ENCODE measurements around the gene DPYSL5. TPM values are rescaled to one million over a fixed set of nuclear protein-coding genes. Genes with fewer than 3 reads are reported as not detected.

The DPYSL5 gene
- total and polyA plus RNA-seq, 10 of the 15 experiments (the other 5 are each of a cell fraction or from before 2014, with no cell fraction given) = not detected

GRCh38 chr2:26890341-26891000, 42.5 kb downstream of the DPYSL5 start (continued):
- TF ChIP-seq, protein P1, sequence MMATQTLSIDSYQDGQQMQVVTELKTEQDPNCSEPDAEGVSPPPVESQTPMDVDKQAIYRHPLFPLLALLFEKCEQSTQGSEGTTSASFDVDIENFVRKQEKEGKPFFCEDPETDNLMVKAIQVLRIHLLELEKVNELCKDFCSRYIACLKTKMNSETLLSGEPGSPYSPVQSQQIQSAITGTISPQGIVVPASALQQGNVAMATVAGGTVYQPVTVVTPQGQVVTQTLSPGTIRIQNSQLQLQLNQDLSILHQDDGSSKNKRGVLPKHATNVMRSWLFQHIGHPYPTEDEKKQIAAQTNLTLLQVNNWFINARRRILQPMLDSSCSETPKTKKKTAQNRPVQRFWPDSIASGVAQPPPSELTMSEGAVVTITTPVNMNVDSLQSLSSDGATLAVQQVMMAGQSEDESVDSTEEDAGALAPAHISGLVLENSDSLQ (IDR thresholded peaks at IDR 0.05) = no peak
- TF ChIP-seq SMARCA5 (IDR thresholded peaks at IDR 0.05) (no peak), NR2F1 (conservative IDR thresholded peaks at IDR 0.05) (no peak), MTA3 (IDR thresholded peaks at IDR 0.05; ENCODE audit: borderline replicate concordance, low read length) (no peak), CEBPB (IDR thresholded peaks at IDR 0.05; ENCODE audit: borderline replicate concordance in 1 of 2, low read depth in 2 of 2, low read length in 2 of 2) (no peak)

DNA sequence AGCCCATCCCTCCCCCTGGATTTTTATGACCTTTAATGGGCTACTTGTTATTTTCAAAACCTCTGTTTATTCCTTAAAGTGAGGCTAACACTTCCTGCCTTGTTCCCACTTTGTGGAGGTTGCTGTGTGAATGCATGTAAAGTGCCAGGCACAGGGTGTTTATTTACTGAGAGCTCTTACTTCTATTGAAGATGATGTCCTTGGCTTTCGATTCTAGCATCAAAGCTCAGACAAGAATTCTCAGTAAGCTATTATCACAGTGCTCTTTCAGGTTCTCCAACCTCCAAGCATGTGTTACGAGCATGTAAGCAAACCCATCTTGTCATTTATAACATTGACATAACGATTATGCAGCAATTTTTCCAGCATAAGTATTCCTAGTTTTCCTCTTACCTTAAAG, 44.2 kb downstream of the DPYSL5 start:
- H3K4me2 ChIP-seq (ENCODE audit: control insufficient read depth, insufficient read depth) = no peak overlapping the region
- no peaks in the 10 kb centered on the region for H4K20me1 ChIP-seq (ENCODE audit: control insufficient read depth, insufficient read depth)
- peaks cover 4% of the 10 kb centered on the region for H3K4me1 ChIP-seq (ENCODE audit: control insufficient read depth, insufficient read depth, low read length)
- no TSS peak for BruUV-seq (replicated peaks)
- intact Hi-C loops (cut with micrococcal nuclease; ENCODE audit: unreplicated experiment) (no loop called here), in situ Hi-C loops (cut with MboI) (no loop called here)
- no peak for ATAC-seq
- no peaks in the 10 kb centered on the region for H3K36me3 ChIP-seq (ENCODE audit: control insufficient read depth in 2 of 2, insufficient read depth in 2 of 2, low read length in 1 of 2)
- ChIA-PET CTCF (interaction anchor here (1.0 to 1.5 kb wide), 2 partner anchors 13 to 46 kb away, joined by 3 to 5 read pairs; no protein-coding TSS in a partner anchor), POLR2A (no interaction called here), RAD21 (ENCODE audit: unreplicated experiment) (no interaction called here), SMC1A (ENCODE audit: uncharacterized antibody, unreplicated experiment) (interaction anchor here (1.2 kb wide), 1 partner anchor 46 kb away, joined by 3 read pairs; no protein-coding TSS in a partner anchor)
- H3K79me2 ChIP-seq (ENCODE audit: control insufficient read depth, insufficient read depth, low read length) = no peaks in the 10 kb centered on the region
- no peak overlapping the region for H3K27ac ChIP-seq (ENCODE audit: control insufficient read depth, insufficient read depth)
- no peaks in the 10 kb centered on the region for H3K27me3 ChIP-seq (replicated peaks in 1 of 2; ENCODE audit: control insufficient read depth in 2 of 2, insufficient read depth in 2 of 2, low read length in 1 of 2)
- no peak for DNase-seq (ENCODE audit: low read depth, low spot score)
- TF ChIP-seq CREM (IDR thresholded peaks at IDR 0.05; ENCODE audit: low read depth) (no peak), BCL3 (IDR thresholded peaks at IDR 0.05; ENCODE audit: borderline replicate concordance, insufficient read depth, low read depth, low read length, poor library complexity, severe bottlenecking) (no peak), ZNF24 (IDR thresholded peaks at IDR 0.05) (no peak), HCFC1 (IDR thresholded peaks at IDR 0.05; ENCODE audit: low read length) (no peak), BRCA1 (IDR thresholded peaks at IDR 0.05; ENCODE audit: low read depth, low read length) (no peak), GATAD2B (conservative IDR thresholded peaks at IDR 0.05; ENCODE audit: low read depth) (no peak), HDGF (IDR thresholded peaks at IDR 0.05) (no peak)
- TF ChIP-seq, protein P2, sequence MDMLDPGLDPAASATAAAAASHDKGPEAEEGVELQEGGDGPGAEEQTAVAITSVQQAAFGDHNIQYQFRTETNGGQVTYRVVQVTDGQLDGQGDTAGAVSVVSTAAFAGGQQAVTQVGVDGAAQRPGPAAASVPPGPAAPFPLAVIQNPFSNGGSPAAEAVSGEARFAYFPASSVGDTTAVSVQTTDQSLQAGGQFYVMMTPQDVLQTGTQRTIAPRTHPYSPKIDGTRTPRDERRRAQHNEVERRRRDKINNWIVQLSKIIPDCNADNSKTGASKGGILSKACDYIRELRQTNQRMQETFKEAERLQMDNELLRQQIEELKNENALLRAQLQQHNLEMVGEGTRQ (IDR thresholded peaks at IDR 0.05; ENCODE audit: borderline replicate concordance, low read depth, low read length) = no peak
- no peak overlapping the region for H3K4me3 ChIP-seq
- 0% methylated on average over 3 of the region's 3 CpGs for WGBS (ENCODE audit: insufficient coverage, insufficient replicate concordance, low lambda C conversion rate, missing lambda C conversion rate)
- no peak overlapping the region for H2AFZ ChIP-seq (ENCODE audit: control insufficient read depth, low read depth, low read length)
- H3K9me3 ChIP-seq (replicated peaks; ENCODE audit: control insufficient read depth, insufficient read depth, low read length) = no peaks in the 10 kb centered on the region
- no peak overlapping the region for H3K9ac ChIP-seq (ENCODE audit: control insufficient read depth, insufficient read depth, low read length)
- FAIRE-seq = no peak

Measured in GM12878 (cell line).